GM18526 (cell line): Measurements from ENCODE around the gene ACTR3C.

Experiments used
- POLR2A ChIP-seq: IDR thresholded peaks from 3 replicates; pipeline ENCODE4 v1.6.1; 2011; ENCODE audit not compliant: insufficient read length; ENCODE audit errors: extremely low read depth

The ACTR3C gene

GRCh38 chr7:150311146-150311545 is 12.2 kb downstream of the ACTR3C start:
- TF ChIP-seq POLR2A: no peak

- TF ChIP-seq POLR2A: no peak
Measured at GRCh38 chr7:150308575-150308974, 14.8 kb downstream of the ACTR3C start.

GRCh38 chr7:150307904-150308303 is 15.4 kb downstream of the ACTR3C start:
- TF ChIP-seq POLR2A: no peak

- TF ChIP-seq POLR2A: no peak
Measured at GRCh38 chr7:150307129-150307528, 16.2 kb downstream of the ACTR3C start.
